Activated gamma-delta T cell (primary cell): ENCODE results near the gene ABCA3.

Experiments used
- DNase-seq: peaks from one replicate; lab custom pipeline; 2025; lab: John Stamatoyannopoulos, UW

Gene ABCA3

DNA sequence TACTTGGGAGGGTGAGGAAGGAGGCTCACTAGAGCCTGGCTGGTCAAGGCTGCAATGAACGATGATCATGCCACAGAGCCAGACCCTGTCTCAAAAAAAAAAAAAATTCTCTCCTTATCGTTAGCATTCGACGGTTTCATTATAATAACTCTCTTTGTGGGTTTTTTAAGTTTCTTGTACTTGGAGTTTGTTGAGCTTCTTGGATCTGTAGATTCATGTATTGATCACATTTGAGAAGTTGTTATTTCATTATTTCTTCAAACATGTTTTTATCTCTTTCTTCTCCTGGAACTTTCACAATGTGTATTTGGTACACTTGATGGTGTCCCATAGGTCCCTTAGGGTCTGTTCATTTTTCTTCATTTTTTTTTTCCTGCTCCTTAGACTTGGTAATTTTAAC, 16.8 kb upstream of the ABCA3 start:
- no peak for DNase-seq

DNA sequence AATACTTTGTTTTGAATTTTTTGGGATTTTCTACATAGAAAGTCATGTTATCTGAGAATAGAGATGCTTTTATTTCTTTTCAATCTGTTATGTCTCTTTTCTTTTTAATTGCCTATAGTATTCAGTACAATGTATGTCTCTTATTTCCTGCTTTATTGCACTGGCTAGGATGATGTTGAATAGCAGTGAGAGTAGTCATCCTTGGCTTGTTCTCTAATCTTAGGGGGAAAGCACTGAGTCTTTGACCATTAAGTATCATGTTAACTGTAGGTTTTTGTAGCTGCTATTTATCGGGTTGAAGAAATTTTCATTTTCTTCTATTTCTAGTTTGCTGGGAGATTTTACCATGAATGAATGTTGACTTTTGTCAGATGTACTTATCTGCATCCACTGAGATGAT, 10.0 kb upstream of the ABCA3 start:
- DNase-seq = no peak

- DNase-seq = no peak
These were observed 2.7 kb upstream of the ABCA3 start for GRCh38 chr16:2343211-2343610.

DNA sequence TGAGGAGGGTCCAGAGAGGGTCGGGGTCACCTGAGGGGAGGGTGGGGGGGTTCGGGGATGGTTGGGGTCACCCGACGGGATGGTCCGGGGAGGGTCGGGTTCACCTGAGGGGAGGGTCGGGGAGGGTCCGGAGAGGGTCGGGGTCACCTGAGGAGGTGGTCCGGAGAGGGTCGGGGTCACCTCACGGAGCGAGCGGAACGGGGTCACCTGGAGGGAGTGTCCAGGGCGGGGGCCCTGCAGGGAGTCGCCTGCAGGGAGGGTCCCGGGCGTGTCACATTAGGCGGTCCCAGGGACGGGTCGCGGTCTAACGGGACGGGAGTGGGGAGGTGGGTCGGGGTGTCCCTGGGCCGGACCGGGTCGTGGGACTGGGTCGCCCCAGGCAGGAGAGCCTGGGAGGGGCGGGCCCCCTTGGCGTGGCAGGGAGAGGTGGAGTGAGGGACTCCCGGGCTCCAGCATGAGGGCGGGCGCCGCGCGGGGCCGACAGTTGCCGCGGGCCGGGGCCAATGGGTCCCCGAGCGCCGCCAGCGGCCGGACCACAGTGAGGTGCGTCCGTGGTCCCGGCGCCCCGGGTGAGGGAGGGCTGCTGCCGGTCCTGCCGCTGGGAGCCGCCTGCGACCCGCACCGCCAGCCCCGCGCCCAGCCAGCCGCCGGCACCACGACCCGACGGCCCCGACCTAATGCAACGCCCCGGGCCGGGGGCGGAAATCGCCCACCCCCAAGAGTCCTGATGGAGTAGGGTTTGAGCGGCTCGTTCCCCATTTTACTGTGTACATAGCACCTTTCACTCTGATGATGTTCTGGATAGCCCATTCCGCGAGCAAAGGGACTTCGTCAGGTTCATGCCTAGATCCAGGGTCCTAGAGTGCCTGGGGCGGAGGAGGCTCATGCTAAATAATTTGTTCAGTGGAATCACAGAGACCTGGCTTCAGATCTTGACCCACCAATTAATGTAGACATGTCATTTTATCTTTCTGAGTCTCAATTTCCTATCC, 1.2 kb upstream of the ABCA3 start:
- no peak for DNase-seq

DNA sequence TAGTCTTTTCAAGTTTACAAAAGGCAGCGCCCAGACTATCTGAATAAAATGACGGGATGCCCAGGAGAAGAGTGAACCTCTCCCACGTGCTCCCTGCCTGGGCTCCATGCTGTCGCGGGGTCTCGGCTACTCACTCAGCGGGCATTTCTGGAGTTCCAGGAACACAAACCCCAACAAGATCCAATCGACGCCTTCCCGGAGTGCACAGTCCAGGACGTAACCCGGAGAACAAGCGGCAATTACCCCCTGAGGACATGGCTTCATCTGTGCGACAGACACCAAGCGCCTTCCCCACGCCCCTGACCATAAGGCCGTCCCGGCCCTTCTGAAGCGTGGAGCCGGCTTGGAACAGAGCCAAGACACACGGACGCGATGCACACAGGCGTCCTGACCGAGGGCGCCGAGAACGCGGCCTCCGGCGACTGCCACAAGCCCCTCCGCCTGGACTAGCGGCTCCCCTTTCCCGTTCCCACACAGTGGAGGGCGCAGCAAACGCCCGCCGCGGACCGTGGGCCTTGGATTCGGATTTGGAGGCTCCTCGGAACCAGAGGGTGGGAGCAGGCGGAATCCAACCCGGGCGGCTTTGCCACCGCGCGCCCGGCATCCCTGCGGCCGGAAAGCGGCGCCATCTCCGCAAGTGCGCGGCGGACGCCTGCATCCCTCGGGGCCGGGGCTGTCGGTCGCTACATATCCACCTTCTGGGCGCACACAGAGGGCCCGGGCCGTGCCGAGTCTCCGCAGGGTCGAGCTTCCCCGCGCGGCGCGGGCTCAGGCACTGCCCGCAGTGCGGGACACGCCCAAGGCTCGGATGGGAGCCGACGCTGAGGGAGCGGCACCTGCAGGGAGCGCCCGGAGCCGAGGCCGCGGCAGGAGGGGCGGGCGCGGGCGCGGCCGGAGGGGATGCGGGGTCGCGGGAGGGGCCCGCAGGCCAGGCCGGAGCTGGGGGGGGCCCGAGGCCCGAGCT, 725 bp downstream of the ABCA3 start:
- no peak for DNase-seq

DNA sequence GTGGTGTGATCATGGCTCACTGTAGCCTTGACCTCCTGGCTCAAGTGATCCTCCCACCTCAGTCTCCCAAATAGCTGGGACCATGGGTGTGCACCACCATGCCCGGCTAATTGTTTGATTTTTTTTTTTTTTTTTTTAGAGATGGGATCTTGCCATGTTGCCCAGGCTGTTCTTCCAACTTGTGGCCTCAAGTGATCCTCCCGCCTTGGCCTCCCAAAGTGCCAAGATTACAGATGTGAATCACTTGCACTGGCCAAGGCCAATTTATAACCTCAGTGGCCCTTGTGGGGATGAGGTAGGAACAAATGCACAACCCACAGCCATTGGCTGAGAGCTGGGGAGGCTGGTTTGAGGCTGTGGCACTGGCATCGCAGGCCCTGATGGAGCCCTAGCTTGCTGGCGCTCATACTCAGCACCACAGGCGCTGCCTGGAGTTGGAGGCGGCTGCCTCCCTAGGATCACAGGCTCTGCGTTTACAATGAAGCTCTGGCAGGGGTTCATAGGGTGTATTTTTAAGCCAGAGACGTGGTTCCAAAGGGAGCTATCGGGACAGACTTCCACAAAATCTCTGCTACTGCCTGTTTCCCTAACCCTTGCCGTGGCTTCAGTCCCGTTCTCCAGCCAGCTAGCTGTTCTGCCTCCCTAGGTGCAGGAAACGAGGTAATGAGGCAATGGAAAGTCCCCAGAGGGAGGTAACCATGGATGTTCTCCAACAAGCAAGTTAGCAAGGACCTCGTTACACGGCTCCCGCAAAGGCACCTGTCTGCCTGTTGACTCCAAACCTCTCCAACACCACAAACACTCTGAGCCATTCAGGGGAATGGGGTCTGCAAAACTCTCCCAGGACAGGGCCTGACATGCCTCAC, 2.9 kb downstream of the ABCA3 start:
- DNase-seq = no peak

GRCh38 chr16:2335286-2335895, 5.1 kb downstream of the ABCA3 start:
- no peak for DNase-seq

- DNase-seq = no peak
These were observed 6.7 kb downstream of the ABCA3 start for GRCh38 chr16:2333772-2334379.

- no peak for DNase-seq
These were observed 7.3 kb downstream of the ABCA3 start for GRCh38 chr16:2333231-2333630.

DNA sequence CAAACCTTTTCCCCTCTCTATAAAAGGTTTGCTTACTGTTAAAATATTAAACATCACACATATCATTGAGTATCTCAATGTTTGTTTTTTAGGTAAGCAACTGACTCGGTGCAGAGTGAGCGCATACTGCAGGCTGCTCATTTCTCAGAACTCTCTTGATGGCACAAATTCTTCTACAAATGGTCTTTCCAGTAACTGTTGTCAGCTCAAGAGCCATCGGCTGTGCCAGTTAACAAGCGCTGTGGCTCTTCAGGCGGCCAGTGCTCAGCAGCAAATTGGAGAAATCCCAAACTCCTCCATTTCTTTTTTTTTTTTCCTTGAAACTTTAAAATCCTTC, 8.6 kb downstream of the ABCA3 start:
- no peak for DNase-seq

- DNase-seq = no peak
These were observed 9.2 kb downstream of the ABCA3 start for GRCh38 chr16:2331199-2331930.

- no peak for DNase-seq
These were observed 11.0 kb downstream of the ABCA3 start for GRCh38 chr16:2329532-2329931.

GRCh38 chr16:2328428-2328827, 12.1 kb downstream of the ABCA3 start:
- DNase-seq = no peak

DNA sequence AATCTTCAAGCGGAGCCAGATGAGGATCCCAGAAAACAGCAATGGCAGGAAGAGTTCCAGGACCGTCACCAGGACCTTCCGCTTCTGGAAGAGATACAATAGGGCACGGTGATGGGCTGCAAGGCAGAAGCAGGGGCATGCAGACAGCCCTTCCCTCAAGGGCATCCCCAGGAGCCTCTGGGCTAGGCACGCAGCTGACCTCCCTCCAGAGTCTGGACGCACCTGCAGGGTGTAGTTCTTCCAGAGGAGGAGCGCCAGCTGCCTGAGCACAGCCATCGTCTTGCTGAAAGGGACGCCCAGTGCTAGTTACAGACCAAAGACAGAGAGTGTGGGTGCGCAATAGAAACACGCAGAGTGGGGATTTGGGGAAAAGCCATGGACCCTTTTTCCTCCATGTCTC, 14.3 kb downstream of the ABCA3 start:
- no peak for DNase-seq

GRCh38 chr16:2325791-2326190, 14.7 kb downstream of the ABCA3 start:
- no peak for DNase-seq

DNA sequence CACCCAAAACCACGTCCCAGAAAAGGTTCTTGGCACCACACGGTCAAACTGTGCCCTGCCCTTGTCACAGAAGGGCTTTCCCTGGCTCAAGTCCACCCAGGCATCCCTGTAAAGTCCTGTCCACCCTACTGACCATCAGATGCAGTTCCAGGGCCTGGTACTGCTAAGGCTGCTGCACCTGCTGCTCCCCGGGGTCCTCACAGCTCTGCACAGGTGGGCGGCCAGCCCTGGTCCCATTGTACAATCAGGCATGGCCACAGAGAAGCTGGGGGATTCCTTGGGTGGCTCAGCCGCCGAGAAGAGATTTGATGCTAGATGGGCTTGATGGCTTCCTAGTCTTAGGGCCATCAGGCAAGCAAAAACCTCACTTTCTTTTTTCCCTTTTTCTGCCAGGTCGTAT, 15.3 kb downstream of the ABCA3 start:
- DNase-seq = no peak

- no peak for DNase-seq
These were observed 16.1 kb downstream of the ABCA3 start for GRCh38 chr16:2324296-2324859.

DNA sequence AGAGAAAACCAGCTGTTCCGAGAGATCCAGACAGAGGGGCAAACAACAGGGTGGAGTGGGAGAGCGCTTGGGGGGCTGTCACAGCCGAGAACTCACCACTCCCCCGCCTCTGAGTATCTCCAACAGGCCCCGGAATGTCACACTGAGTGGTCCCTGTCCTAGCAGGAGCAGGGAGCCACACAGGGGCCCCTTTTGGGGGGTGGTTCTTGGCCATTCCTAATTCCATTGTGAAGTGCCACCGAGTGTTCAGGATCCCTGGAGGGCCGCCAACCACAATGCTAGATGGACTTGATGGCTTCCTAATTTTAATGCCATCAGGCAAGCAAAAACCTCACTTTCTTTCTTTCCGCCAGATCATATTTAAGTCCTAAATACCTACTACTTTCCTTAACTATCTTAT, 16.8 kb downstream of the ABCA3 start:
- no peak for DNase-seq

DNA sequence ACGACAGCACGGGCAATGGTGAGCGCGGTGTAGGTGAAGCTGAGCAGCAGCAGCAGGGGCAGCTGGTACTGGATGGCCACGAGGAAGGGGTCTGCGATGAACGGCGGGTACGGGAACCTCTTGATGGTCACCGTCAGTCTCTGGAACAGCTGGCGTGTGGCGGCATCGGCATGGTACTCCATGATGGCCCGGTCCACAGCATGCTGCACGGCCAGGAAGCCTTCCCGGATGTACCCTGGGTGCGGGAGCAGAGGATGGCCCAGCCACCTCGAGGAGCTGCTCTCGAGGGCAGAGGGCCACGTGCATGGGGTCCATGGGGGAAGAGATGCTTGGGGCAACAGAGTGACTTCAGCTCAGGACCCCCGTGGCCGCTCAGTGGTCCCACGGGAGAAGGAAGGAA, 20.9 kb downstream of the ABCA3 start:
- no peak for DNase-seq
